Heart left ventricle (tissue), 13 donors: ENCODE results near the gene DSCAML1.

ENCODE experiments used
- CTCF ChIP-seq, 12 donors: fragments of 200-600 bp; sonication (generic) in 4 of 12; IDR thresholded peaks; one replicate each; pipeline versions ENCODE4 v1.5.0 to v1.8.0; 2018 to 2022; ENCODE audit warnings: antibody characterized with exemption in 12 of 12, mild to moderate bottlenecking in 5 of 12
- POLR2A ChIP-seq, 2 donors: fragments of 450-650 bp; IDR thresholded peaks; one replicate each; pipeline ENCODE4 v1.6.1; 2017; ENCODE audit warnings: antibody characterized with exemption in 2 of 2, mild to moderate bottlenecking in 2 of 2, moderate library complexity in 2 of 2
- donor health status: ischemic (EF 13 %, LVEDD 7.1; RV severe dilation, severe dysfunction).
- donor health status: DM: no; HTN: yes; CAD: no.
- donor health status: DM: no; HTN: no; CAD: no.
- donor health status: ischemic (EF 25% LVEDD 6.9; RV normal size, moderate dysfunction).
- donor health status: ischemic (EF 25% LVEDD 5.7; RV mildly dilated, moderate dysfunction).
- donor health status: ischemic (EF 35%, LVEDD 5.7; RV mildly dilated, moderate dysfunction).
- donor health status: nonischemic (EF 11% LVEDD 7.7; RV severe dilation, severe dysfunction).
- donor health status: DM: yes; HTN: yes; CAD: no.
- donor health status: PGD.
- donor health status: ischemic (EF 29% LVEDD 5.4; RV normal size, mild dysfunction).
- donor health status: nonischemic (EF 23%, LVEDD 6.1; RV moderate dilation, normal function).

- TF ChIP-seq CTCF (IDR thresholded peaks at IDR 0.05) (no peak), POLR2A (IDR thresholded peaks at IDR 0.05) (no peak)
Measured at GRCh38 chr11:117569911-117570310, 227.1 kb downstream of the DSCAML1 start.
